ENCODE results near the gene USP54.
A peak's percentile ranks its signal among the peaks of the same experiment; 100 is the strongest.

The USP54 gene

DNA sequence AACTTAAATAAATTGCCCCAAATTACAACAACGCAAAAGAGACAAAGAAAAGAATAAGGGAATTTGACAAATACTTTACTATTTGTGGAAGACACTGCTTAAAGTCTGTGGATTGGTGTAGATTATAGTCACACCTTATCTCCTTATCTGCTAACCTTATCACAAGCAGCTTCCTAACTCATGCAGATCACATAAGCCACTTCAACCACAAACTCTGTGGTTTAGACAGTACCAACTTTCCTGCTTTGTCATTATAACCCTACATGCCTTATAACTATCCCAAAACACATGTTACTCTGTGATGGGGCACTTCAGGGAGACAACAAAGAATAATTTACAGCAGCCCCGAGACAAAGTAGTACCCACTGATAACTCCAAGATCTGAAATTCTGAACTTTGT lies 53.9 kb downstream of the USP54 start:
- no peak for DNase-seq (ENCODE audit: low read depth)

GRCh38 chr10:73534857-73535256 lies 56.3 kb downstream of the USP54 start:
- DNase-seq (ENCODE audit: low read depth) = no peak
- H3K4me3 ChIP-seq (ENCODE audit: low read depth, low read length) = no peak overlapping the region
- TF ChIP-seq CTCF (IDR thresholded peaks at IDR 0.05; ENCODE audit: insufficient read depth, low read depth, low read length, missing control alignments) = no peak

More for the DNA sequence above, 53.9 kb downstream of the USP54 start:
- no peak overlapping the region for H3K4me3 ChIP-seq (ENCODE audit: low read depth, low read length)
- no peak for TF ChIP-seq CTCF (IDR thresholded peaks at IDR 0.05; ENCODE audit: insufficient read depth, low read depth, low read length, missing control alignments)

DNA sequence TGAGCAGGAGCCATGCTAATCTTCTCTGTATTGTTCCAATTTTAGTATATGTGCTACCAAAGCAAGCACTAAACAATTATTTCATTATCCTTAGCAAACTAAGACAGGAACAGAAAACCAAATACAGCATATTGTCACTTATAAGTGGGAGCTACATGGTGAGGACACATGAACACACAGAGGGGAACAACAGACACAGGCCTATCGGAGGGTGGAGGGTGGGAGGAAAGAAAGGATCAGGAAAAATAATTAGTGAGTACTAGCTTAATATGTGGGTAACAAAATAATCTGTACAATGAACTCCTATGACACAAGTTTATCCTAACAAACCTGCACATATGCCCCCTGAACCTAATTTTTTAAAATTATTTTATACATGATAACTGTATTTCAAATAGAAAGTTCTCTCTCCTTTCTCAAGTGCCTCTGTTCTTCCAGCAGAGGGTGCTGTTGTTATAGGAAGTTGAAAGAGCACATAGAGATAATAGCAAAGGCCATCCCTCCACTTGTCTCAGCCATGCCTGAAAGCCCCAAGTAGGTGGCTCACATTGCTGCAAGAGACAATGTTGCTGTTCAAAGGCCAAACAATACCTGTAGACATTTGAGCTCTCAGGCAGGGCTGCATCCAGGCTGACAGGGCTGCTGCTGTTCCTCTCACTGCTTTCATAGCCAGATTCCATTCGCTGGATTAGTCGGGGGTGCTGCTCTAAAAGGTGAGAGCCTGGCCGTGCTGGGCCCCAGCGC lies 61.9 kb downstream of the USP54 start:
- TF ChIP-seq CTCF (IDR thresholded peaks at IDR 0.05; ENCODE audit: insufficient read depth, low read depth, low read length, missing control alignments) = peak; percentile 66
- peak; percentile 80 for DNase-seq (ENCODE audit: low read depth)
- H3K4me3 ChIP-seq (ENCODE audit: low read depth, low read length) = no peak overlapping the region

DNA sequence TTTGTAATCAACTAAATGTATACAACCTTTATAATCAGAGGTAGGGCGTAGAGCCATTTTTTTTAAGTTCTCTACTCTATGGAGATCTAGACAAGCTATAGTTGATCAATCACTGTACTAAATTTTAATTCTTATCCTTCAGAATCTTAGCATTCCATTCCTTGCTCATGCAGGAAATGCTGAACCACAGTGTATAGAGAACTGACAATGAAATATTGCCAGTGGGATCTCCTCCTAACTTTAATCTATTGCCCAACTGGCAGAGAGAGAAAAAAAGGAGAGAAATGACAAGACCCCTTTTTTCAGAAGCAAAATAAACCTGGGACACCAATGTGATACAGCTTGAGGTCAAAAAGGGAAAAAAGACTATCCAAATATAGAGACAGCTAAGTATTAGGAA lies 68.9 kb downstream of the USP54 start:
- DNase-seq (ENCODE audit: low read depth) = no peak
- no peak overlapping the region for H3K4me3 ChIP-seq (ENCODE audit: low read depth, low read length)
- no peak for TF ChIP-seq CTCF (IDR thresholded peaks at IDR 0.05; ENCODE audit: insufficient read depth, low read depth, low read length, missing control alignments)

GRCh38 chr10:73519336-73519735 lies 71.8 kb downstream of the USP54 start:
- H3K4me3 ChIP-seq (ENCODE audit: low read depth, low read length) = no peak overlapping the region
- DNase-seq (ENCODE audit: low read depth) = no peak
- TF ChIP-seq CTCF (IDR thresholded peaks at IDR 0.05; ENCODE audit: insufficient read depth, low read depth, low read length, missing control alignments) = no peak

DNA sequence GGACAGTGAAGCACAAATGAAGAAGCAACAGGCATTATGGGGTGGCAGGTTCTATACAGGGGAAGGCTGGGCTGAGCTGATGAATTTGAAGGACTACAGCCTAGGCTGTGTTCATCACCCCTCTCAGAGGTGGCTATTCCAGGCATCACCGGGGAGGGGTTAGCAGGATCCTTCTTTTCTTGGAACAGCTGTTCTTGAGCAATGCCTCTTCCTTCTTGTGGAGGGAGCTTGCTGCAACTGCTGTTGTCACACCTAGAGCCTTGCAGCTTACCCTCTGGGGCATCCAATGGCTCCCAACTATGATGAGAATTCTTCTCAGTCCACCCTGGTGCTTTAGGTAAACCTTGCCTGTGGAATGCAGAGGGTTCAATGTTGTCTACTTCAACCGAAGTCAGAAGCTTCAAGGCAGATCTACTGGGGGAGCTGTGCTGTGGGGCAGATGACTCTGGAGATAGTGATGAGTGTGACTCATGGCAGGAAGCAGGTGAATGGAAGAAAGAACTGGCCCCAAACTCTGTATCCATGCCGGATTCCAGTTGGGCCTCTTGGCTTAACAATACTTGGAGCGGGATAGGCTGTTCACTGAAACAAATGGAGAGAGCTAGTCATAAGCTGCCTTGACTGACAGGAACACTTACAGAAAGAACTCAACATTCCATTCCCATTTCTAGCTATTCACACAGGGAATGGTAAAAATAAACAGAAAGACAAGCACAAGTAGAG lies 73.8 kb downstream of the USP54 start:
- no peak for DNase-seq (ENCODE audit: low read depth)
- no peak for TF ChIP-seq CTCF (IDR thresholded peaks at IDR 0.05; ENCODE audit: insufficient read depth, low read depth, low read length, missing control alignments)
- no peak overlapping the region for H3K4me3 ChIP-seq (ENCODE audit: low read depth, low read length)
